T-helper 2 cell treated with Interferon-gamma antibody and Interleukin-4, amounts not matched to agents 100 ng/mL and 5 ng/mL, for 36 hours (primary cell): ENCODE measurements around the gene SH3PXD2A. TPM values are rescaled to one million over a fixed set of nuclear protein-coding genes. Genes with fewer than 3 reads are reported as not detected.

Experiments
- intact Hi-C: fragments of 100-400 bp; cut with micrococcal nuclease; formaldehyde crosslinking; loops from one replicate; pipeline ENCODE4 v1.15.1; 2023
- total RNA-seq: library from RNA; stranded (reverse); gene quantifications from 2 replicates; pipeline ENCODE4 v1.2.3, GENCODE V29; 2022

SH3PXD2A gene
- total RNA-seq, 1 donor from 2014 or later: 11.1 TPM

GRCh38 chr10:103570844-103571655 is 284.3 kb downstream of the SH3PXD2A start:
- intact Hi-C loops: no loop called here

DNA sequence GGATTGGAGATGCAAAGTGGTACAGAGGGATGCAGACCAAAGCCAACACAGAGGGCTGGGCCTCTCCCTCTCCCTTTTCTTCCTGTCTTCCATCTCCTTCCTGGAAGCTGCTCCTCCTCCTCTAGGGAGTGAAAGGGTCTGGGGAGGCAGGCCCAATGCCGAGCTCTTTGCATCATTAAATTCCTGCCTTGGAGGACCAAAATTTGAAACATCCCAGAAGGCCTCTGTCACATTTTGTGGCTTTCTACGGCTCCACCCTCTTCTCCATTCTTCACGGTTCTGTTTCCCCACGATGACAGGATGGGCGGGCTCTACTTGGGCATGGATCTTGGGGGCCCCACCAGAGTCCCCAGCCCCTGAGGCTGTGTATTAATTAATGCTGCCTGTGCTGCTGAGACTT is 285.5 kb downstream of the SH3PXD2A start:
- intact Hi-C loops: no loop called here

GRCh38 chr10:103568505-103568904 is 286.9 kb downstream of the SH3PXD2A start:
- intact Hi-C loops: no loop called here

DNA sequence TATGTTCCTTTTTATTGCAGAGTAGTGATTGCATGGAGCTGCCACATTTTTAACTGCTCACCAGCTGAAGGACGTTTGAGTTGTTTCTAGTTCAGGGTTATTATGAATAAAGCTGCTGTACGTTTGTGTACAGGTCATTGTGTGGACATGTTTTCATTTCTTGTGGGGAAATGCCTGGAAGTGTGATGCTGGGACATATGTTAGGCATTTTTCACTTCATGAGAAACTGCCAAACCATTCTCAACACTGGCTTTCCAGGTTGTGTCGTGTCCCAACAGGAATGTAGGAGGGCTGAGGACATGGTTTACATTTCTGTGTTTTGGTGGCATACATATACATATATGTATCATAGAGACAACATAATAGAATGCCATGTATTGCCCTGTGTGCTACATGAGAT is 288.8 kb downstream of the SH3PXD2A start:
- intact Hi-C loops: no loop called here

GRCh38 chr10:103564776-103565520 is 290.4 kb downstream of the SH3PXD2A start:
- intact Hi-C loops: no loop called here

DNA sequence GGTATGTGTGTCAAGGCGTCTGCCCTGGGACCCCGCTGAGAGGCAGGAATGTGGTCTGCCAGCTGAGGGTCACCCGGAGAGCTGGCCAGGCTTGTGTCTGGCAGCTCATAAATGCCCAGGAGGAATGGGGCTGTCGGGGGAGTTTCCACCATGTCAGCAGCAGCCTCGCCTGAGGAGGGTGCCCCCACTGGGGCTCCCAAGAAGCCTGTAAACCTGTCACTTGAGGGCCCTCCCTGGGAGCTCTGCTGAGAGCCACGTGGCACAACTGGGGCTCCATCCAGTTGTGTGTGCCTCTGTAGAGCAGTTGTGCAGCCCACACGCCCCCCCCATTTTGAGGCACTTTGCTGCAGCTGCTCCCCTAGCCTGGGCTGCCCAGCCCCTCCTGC is 291.3 kb downstream of the SH3PXD2A start:
- intact Hi-C loops: no loop called here

DNA sequence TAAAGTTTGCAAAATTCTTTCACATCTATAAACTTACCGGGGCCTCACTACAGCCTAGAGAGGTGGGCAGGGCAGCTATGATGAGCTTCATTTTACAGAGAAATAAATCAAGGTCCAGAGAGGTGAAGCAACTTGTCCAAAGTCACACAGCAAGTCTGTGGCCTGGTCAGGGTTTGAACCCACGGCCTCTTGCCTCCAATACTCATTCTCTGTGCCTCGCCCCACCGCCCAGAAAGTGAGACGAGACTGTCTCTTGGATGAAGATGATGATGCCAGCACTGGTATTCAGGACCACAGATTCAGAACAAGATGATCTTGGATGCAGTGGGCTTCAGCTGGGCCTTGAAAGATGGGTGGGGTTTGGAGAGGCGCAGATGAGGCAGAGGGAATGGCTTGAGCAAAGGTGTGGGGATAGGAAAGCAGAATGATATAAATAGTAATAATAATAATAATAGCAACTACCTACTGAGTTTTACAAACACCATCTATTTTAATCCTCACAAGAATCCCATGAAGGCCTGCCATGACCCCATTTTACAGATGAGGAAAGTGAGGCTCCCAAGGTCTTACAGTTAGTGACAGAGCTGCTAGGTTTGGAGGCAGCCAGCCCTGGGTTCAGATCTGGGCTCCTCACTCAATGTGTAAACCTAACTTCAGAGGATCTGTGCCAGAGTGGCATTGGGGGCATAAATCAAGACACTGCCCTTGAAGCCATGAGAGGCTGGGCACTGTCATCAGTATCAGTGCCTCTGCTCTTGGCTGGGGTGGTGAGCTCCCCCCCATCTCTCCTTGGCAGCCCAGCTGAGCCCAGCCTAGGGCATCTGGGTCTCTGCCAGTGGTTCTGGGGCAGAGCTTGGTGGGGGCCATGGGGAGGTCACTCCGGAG is 291.9 kb downstream of the SH3PXD2A start:
- intact Hi-C loops: no loop called here

- intact Hi-C loops: no loop called here
Observed at GRCh38 chr10:103562383-103562782, 293.0 kb downstream of the SH3PXD2A start.

GRCh38 chr10:103560886-103561285 is 294.5 kb downstream of the SH3PXD2A start:
- intact Hi-C loops: no loop called here

GRCh38 chr10:103559776-103560175 is 295.6 kb downstream of the SH3PXD2A start:
- intact Hi-C loops: no loop called here

DNA sequence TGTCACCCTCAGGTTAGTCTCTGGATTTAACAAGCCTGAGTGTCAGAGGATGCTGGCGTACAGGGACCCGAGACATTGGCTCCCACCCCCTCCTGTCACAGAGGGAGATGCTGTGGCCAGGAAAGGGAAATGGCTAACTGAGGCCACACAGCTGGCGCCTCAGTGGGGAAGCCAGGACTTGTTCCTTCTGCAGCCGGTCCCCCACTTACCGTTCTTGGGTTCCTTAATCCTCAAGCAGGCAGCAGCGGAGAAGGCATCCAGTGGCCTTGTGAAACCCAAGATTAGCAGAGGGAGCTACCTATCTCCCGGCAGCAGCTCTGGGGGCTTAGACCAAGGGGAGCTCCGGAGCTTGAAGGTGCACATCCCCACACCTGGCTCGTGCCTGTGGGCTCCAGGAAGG is 296.5 kb downstream of the SH3PXD2A start:
- intact Hi-C loops: no loop called here

DNA sequence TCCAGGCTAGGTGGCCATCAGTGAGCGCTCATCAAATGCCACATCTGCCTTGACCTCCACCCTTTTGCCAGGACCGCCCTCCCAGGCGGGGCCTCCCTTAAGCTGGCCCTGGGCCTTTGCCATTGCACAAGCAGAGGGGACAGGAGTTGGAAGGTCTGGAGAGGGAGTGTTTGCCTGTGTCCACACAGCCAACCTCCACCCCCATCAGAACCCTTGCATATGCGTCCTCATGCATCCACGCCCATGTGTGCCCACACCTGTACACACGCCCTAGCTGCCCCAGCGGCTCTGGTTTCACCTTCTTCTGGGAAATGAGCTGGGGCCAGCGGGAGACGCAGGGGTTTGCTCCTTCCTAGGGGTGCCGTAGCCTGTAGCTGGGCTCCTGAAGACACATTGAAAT is 297.9 kb downstream of the SH3PXD2A start:
- intact Hi-C loops: no loop called here

- intact Hi-C loops: no loop called here
Observed at GRCh38 chr10:103556383-103557007, 298.9 kb downstream of the SH3PXD2A start.

DNA sequence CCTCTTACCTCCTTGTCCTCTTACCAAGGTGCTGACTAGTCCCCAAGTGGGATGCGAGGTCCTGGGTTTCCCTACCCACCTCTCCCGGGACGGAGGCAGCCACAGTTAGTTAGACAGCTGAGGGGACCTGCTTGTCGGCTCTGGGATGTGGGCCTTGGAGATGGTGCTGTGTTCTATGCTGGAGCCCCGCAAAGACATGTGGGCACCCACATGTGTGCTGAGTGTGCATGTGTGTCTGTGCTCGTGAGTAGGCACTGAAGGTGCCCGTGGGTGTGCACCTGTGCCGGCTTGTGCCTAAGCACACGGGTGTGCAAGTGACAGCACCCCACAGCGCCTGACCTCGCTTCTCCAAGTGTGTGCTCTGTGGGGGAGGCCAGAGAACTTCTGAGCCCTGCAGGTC is 299.7 kb downstream of the SH3PXD2A start:
- intact Hi-C loops: no loop called here

GRCh38 chr10:103555325-103555649 is 300.1 kb downstream of the SH3PXD2A start:
- intact Hi-C loops: no loop called here

GRCh38 chr10:103554488-103555324 is 300.7 kb downstream of the SH3PXD2A start:
- intact Hi-C loops: no loop called here

- intact Hi-C loops: no loop called here
Observed at GRCh38 chr10:103553743-103554487, 301.5 kb downstream of the SH3PXD2A start.

GRCh38 chr10:103552856-103553742 is 302.3 kb downstream of the SH3PXD2A start:
- intact Hi-C loops: no loop called here
